B cell (primary cell): ENCODE results near the gene FSIP1. TPM values are rescaled to one million over a fixed set of nuclear protein-coding genes. Genes with fewer than 3 reads are reported as not detected.

Source experiments
- ATAC-seq: fragments of 200-7000 bp; cut with Tn5 transposase; one replicate; pipeline ENCODE4 v1.10.0; 2021; ENCODE audit warnings: low read depth, mild to moderate bottlenecking, moderate number of reproducible peaks, moderate library complexity
- CTCF ChIA-PET: fragments of 350-600 bp; sonication (Branson Sonifier 250); formaldehyde crosslinking; loops from one replicate; lab custom pipeline; 2021; ENCODE audit warnings: antibody characterized with exemption, inconsistent platforms; lab: Charles Lee
- POLR2A ChIA-PET: fragments of 350-600 bp; sonication (Branson Sonifier 250); formaldehyde crosslinking; loops from one replicate; lab custom pipeline; 2021; ENCODE audit warnings: antibody characterized with exemption; lab: Charles Lee
- DNase-seq: peaks from one replicate; pipeline ENCODE4 v3.0.0; 2013
- H2AFZ ChIP-seq: 2 replicates; pipeline ENCODE4 v1.6.1; 2012; ENCODE audit warnings: mild to moderate bottlenecking, low read depth, low read length; ENCODE audit not compliant: insufficient read depth, poor library complexity, severe bottlenecking
- H3K27ac ChIP-seq, 2 donors: 1 replicate in 1 of 2; 2 replicates in 1 of 2; pipeline ENCODE4 v1.5.1; 2012 to 2013; ENCODE audit warnings: low read length in 2 of 2, mild to moderate bottlenecking in 2 of 2, moderate library complexity in 1 of 2
- H3K27me3 ChIP-seq, 4 experiments: fragments of 200-600 bp in 1 of 4; sonication (generic) in 1 of 4; replicated peaks in 1 of 4; 1 replicate in 2 of 4; 2 replicates in 2 of 4; pipeline versions ENCODE4 v1.6.1 to v1.7.0; 2013 to 2016; ENCODE audit warnings: low read length in 3 of 4, mild to moderate bottlenecking in 2 of 4, mixed read lengths in 1 of 4, moderate library complexity in 1 of 4; ENCODE audit not compliant: insufficient read depth in 4 of 4, control insufficient read depth in 3 of 4; ENCODE audit errors: control extremely low read depth in 1 of 4
- H3K36me3 ChIP-seq, 2 experiments: replicated peaks in 1 of 2; 1 replicate in 1 of 2; 2 replicates in 1 of 2; pipeline versions ENCODE4 v1.6.1 to v1.7.1; 2013; ENCODE audit warnings: low read length in 1 of 2; ENCODE audit not compliant: insufficient read depth in 2 of 2, control insufficient read depth in 1 of 2; ENCODE audit errors: control extremely low read depth in 1 of 2, extremely low read depth in 1 of 2
- H3K4me1 ChIP-seq, 2 donors: fragments of 200-600 bp in 1 of 2; sonication (generic) in 1 of 2; 1 replicate in 1 of 2; 2 replicates in 1 of 2; pipeline versions ENCODE4 v1.5.1 to v1.6.1; 2013 to 2017; ENCODE audit warnings: low read length in 2 of 2; ENCODE audit not compliant: control insufficient read depth in 2 of 2, insufficient read depth in 2 of 2
- H3K4me2 ChIP-seq: replicated peaks from 2 replicates; pipeline ENCODE3; 2012; ENCODE audit warnings: mild to moderate bottlenecking, low read depth, low read length; ENCODE audit not compliant: poor library complexity, severe bottlenecking
- H3K4me3 ChIP-seq, 5 experiments: fragments of 200-600 bp in 1 of 5; sonication (generic) in 1 of 5; 1 replicate in 3 of 5; 2 replicates in 2 of 5; pipeline versions ENCODE4 v1.5.1 to v1.7.0; 2011 to 2016; ENCODE audit warnings: low read length in 4 of 5, mild to moderate bottlenecking in 4 of 5, low read depth in 2 of 5, control low read depth in 1 of 5, moderate library complexity in 1 of 5; ENCODE audit not compliant: insufficient read depth in 1 of 5; ENCODE audit errors: control extremely low read depth in 1 of 5, extremely low read depth in 1 of 5
- H3K79me2 ChIP-seq: fragments of 200-600 bp; sonication (generic); one replicate; pipeline ENCODE4 v1.6.0; 2016; ENCODE audit warnings: low read length; ENCODE audit not compliant: control insufficient read depth, insufficient read depth
- H3K9ac ChIP-seq: fragments of 200-600 bp; sonication (generic); 2 replicates; pipeline ENCODE4 v1.6.1; 2017; ENCODE audit warnings: mild to moderate bottlenecking, low read length, moderate library complexity
- H3K9me3 ChIP-seq, 3 donors: one replicate each; pipeline versions ENCODE4 v1.6.1 to v1.7.1; 2013; ENCODE audit warnings: low read length in 2 of 3; ENCODE audit not compliant: control insufficient read depth in 2 of 3, insufficient read depth in 1 of 3; ENCODE audit errors: control extremely low read depth in 1 of 3
- H4K20me1 ChIP-seq: 2 replicates; pipeline ENCODE4 v1.6.0; 2012; ENCODE audit warnings: mild to moderate bottlenecking, low read length; ENCODE audit not compliant: insufficient read depth, control insufficient read depth, poor library complexity, severe bottlenecking
- H3K27ac Mint-ChIP-seq: one replicate; pipeline ENCODE4 v1.8.0; 2021; ENCODE audit warnings: mixed read lengths
- H3K27me3 Mint-ChIP-seq: one replicate; pipeline ENCODE4 v1.8.0; 2021; ENCODE audit warnings: mixed read lengths
- H3K4me1 Mint-ChIP-seq: one replicate; pipeline ENCODE4 v1.8.0; 2021; ENCODE audit warnings: mixed read lengths
- H3K4me3 Mint-ChIP-seq: one replicate; pipeline ENCODE4 v1.8.0; 2021; ENCODE audit warnings: mixed read lengths
- H3K9me3 Mint-ChIP-seq: one replicate; pipeline ENCODE4 v1.8.0; 2022; ENCODE audit warnings: mixed read lengths; ENCODE audit not compliant: insufficient read depth
- EZH2 ChIP-seq: IDR thresholded peaks from 2 replicates; pipeline ENCODE4 v1.6.1; 2012; ENCODE audit warnings: borderline replicate concordance, low read depth, mild to moderate bottlenecking, moderate library complexity, low read length; ENCODE audit not compliant: insufficient read depth, poor library complexity, severe bottlenecking
- WGBS: methylation state at CpG from one replicate; pipeline ENCODE4 v1.1.5; 2013; ENCODE audit warnings: missing lambda C conversion rate; ENCODE audit not compliant: insufficient coverage; 5-methylcytosine and 5-hydroxymethylcytosine counted together
- intact Hi-C: fragments of 100-400 bp; cut with micrococcal nuclease; formaldehyde crosslinking; loops from one replicate; pipeline ENCODE4 v1.10.0; 2022
- polyA plus RNA-seq: library from polyadenylated mRNA; depleted of rRNA; stranded (reverse); fragments of >200 nt; gene quantifications from 2 replicates; pipeline ENCODE4 v1.2.3, GENCODE V29; 2012
- total RNA-seq, 2 donors: library from RNA; stranded (reverse); fragments of 120-200 nt in 1 of 2; gene quantifications; 1 replicate in 1 of 2; 2 replicates in 1 of 2; pipeline versions ENCODE4 v1.2.3 to v1.2.4, GENCODE V29; 2013 to 2022
- TF ChIP-seq, protein P1 (sequence below): fragments of 200-600 bp; IDR thresholded peaks from one replicate; pipeline ENCODE4 v1.8.0; 2022; ENCODE audit warnings: antibody characterized with exemption, mild to moderate bottlenecking

Gene FSIP1
- total and polyA plus RNA-seq, 2 donors (not counting 1 experiment from before 2014, with no cell fraction given), result 0.19 to 0.49 TPM

DNA sequence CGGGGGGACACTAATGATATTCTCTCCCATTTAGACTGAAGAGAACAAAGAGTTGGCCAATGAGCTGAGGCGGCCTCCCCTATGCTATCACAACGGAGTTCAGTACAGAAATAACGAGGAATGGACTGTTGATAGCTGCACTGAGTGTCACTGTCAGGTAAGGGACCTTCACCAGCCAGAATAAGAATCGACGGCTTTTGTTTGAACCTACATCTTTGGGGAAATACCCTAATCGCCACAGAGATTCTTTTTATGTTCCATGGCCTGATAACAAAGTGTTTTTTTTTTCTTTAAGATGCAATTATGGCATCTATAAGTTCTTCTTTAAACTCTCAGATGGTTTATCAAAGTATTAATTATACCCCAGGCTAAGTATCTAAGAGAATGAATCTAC, 198.4 kb downstream of the FSIP1 start:
- Mint-ChIP-seq H3K9me3 (no peaks in the 10 kb centered on the region), H3K27ac (no peak overlapping the region), H3K4me1 (peaks cover 13% of the 10 kb centered on the region), H3K27me3 (peaks cover 41% of the 10 kb centered on the region), H3K4me3 (no peak overlapping the region)
- ATAC-seq (no peak), DNase-seq (no peak)
- H3K9ac ChIP-seq, result no peak overlapping the region
- TF ChIP-seq, protein P1, sequence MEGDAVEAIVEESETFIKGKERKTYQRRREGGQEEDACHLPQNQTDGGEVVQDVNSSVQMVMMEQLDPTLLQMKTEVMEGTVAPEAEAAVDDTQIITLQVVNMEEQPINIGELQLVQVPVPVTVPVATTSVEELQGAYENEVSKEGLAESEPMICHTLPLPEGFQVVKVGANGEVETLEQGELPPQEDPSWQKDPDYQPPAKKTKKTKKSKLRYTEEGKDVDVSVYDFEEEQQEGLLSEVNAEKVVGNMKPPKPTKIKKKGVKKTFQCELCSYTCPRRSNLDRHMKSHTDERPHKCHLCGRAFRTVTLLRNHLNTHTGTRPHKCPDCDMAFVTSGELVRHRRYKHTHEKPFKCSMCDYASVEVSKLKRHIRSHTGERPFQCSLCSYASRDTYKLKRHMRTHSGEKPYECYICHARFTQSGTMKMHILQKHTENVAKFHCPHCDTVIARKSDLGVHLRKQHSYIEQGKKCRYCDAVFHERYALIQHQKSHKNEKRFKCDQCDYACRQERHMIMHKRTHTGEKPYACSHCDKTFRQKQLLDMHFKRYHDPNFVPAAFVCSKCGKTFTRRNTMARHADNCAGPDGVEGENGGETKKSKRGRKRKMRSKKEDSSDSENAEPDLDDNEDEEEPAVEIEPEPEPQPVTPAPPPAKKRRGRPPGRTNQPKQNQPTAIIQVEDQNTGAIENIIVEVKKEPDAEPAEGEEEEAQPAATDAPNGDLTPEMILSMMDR, result no peak
- no peak for TF ChIP-seq EZH2
- no peaks in the 10 kb centered on the region for H3K79me2 ChIP-seq
- no peaks in the 10 kb centered on the region for H3K9me3 ChIP-seq
- no peak overlapping the region for H3K27ac ChIP-seq
- no peaks in the 10 kb centered on the region for H3K36me3 ChIP-seq
- H3K4me2 ChIP-seq, result no peak overlapping the region
- H3K27me3 ChIP-seq, result peaks cover 0 to 25% (median 4%) of the 10 kb centered on the region in 4 experiments
- H3K4me1 ChIP-seq, result peaks cover 6 to 20% of the 10 kb centered on the region in 2 donors
- no peak overlapping the region for H3K4me3 ChIP-seq
- ChIA-PET CTCF (no interaction called here), POLR2A (no interaction called here)
- intact Hi-C loops, result no loop called here
- no peaks in the 10 kb centered on the region for H4K20me1 ChIP-seq
- no peak overlapping the region for H2AFZ ChIP-seq
- WGBS, result 88% methylated on average over 4 of the region's 7 CpGs

DNA sequence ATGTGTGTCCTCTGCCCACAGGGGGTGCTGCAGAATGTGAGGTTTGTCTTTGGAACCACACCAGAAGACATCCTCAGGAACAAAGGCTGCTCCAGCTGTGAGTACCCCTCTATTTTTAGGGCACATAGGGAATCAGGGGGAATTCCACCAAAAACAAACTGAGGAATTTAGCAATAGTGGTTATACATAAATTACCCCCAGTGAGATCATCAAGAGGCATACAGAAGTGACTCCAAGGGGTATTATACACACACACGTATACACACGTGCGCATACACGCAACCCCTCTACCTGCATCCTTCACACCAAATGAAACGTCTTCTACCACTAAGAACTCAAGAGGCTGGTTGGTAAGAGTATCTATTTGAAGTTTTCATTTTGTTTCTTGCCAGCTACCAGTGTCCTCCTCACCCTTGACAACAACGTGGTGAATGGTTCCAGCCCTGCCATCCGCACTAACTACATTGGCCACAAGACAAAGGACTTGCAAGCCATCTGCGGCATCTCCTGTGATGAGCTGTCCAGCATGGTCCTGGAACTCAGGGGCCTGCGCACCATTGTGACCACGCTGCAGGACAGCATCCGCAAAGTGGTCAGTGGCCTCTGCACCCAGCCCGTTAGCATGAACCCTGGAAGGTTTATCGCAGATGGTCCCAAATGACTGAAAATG, 198.9 kb downstream of the FSIP1 start:
- H3K27ac ChIP-seq, result no peak overlapping the region
- H3K4me1 ChIP-seq, result peaks cover 6 to 20% of the 10 kb centered on the region in 2 donors
- POLR2A ChIA-PET, result no interaction called here
- no peak overlapping the region for H3K9ac ChIP-seq
- H3K27me3 ChIP-seq, result peaks cover 0 to 28% (median 4%) of the 10 kb centered on the region in 4 experiments
- ATAC-seq (no peak), DNase-seq (no peak)
- H3K4me2 ChIP-seq, result no peak overlapping the region
- TF ChIP-seq EZH2, result no peak
- TF ChIP-seq, protein P1, result no peak
- Mint-ChIP-seq H3K27ac (no peak overlapping the region), H3K27me3 (peaks cover 47% of the 10 kb centered on the region), H3K4me1 (peaks cover 13% of the 10 kb centered on the region), H3K9me3 (no peaks in the 10 kb centered on the region), H3K4me3 (no peak overlapping the region)
- H4K20me1 ChIP-seq, result no peaks in the 10 kb centered on the region
- H3K4me3 ChIP-seq, result no peak overlapping the region
- H2AFZ ChIP-seq, result no peak overlapping the region
- H3K9me3 ChIP-seq, result no peaks in the 10 kb centered on the region
- CTCF ChIA-PET, result no interaction called here
- no peaks in the 10 kb centered on the region for H3K36me3 ChIP-seq
- intact Hi-C loops, result no loop called here
- no peaks in the 10 kb centered on the region for H3K79me2 ChIP-seq
- WGBS, result 98% methylated on average over 8 of the region's 13 CpGs
